Measurements from ENCODE around the gene ADAMTS20. TPM values are rescaled to one million over a fixed set of nuclear protein-coding genes. Genes with fewer than 3 reads are reported as not detected.

Gene ADAMTS20
- total and polyA plus RNA-seq, 8 donors, result 0.08 to 0.24 (median 0.16) TPM; not detected in 2

DNA sequence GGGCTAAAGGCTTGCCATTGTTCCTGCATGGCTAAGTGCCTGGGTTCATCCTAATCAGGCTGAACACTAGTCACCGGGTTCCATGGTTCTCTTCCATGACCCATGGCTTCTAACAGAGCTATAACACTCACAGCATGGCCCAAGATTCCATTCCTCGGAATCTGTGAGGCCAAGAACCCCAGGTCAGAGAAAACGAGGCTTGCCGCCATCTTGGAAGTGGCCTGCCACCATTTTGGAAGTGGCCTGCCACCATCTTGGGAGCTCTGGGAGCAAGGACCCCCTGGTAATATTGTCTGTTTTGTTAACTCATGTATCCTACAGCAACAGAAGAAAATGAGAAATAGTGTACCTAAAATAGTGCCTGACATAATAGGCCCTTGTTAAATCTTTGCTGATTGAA lies 92.7 kb downstream of the ADAMTS20 start:
- Histone ChIP-seq H3K36me3 (no peaks in the 10 kb centered on the region), H3K9me3 (peaks cover 0 to 17% of the 10 kb centered on the region in 2 donors), H3K4me1 (no peaks in the 10 kb centered on the region), H3K27me3 (no peaks in the 10 kb centered on the region), H3K27ac (no peak overlapping the region), H3K4me3 (no peak overlapping the region)
- TF ChIP-seq, protein P1, sequence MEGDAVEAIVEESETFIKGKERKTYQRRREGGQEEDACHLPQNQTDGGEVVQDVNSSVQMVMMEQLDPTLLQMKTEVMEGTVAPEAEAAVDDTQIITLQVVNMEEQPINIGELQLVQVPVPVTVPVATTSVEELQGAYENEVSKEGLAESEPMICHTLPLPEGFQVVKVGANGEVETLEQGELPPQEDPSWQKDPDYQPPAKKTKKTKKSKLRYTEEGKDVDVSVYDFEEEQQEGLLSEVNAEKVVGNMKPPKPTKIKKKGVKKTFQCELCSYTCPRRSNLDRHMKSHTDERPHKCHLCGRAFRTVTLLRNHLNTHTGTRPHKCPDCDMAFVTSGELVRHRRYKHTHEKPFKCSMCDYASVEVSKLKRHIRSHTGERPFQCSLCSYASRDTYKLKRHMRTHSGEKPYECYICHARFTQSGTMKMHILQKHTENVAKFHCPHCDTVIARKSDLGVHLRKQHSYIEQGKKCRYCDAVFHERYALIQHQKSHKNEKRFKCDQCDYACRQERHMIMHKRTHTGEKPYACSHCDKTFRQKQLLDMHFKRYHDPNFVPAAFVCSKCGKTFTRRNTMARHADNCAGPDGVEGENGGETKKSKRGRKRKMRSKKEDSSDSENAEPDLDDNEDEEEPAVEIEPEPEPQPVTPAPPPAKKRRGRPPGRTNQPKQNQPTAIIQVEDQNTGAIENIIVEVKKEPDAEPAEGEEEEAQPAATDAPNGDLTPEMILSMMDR (IDR thresholded peaks at IDR 0.05), result no peak
- DNase-seq (no peak), ATAC-seq (no peak)
- intact Hi-C loops (cut with DNase I), result no loop called here

DNA sequence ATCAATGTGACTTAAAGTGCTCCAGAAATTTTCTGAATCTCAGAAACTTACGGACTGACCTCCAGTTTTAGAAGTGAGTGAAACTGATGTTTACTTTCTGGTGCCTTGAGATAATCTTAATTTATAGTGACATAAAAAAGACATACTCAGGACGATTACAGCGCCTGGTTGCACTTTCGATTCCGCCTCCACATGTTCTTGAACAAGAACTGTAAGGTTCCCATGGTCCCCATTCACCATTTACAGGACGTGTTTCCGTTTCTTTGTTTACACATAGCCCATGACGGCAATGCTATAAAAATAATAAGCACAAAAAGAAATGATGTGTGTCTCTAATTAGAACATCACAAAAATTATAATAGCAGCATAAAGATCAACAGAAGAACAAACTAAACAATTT lies 98.2 kb downstream of the ADAMTS20 start:
- ATAC-seq, result no peak
- H3K36me3 ChIP-seq, result no peaks in the 10 kb centered on the region
- peaks cover 0 to 17% of the 10 kb centered on the region in 2 donors for H3K9me3 ChIP-seq
- no peaks in the 10 kb centered on the region for H3K4me1 ChIP-seq
- DNase-seq, result no peak
- H3K4me3 ChIP-seq, result no peak overlapping the region
- no peaks in the 10 kb centered on the region for H3K27me3 ChIP-seq
- intact Hi-C loops (cut with DNase I), result no loop called here
- no peak overlapping the region for H3K27ac ChIP-seq
- TF ChIP-seq, protein P1 (IDR thresholded peaks at IDR 0.05), result no peak

DNA sequence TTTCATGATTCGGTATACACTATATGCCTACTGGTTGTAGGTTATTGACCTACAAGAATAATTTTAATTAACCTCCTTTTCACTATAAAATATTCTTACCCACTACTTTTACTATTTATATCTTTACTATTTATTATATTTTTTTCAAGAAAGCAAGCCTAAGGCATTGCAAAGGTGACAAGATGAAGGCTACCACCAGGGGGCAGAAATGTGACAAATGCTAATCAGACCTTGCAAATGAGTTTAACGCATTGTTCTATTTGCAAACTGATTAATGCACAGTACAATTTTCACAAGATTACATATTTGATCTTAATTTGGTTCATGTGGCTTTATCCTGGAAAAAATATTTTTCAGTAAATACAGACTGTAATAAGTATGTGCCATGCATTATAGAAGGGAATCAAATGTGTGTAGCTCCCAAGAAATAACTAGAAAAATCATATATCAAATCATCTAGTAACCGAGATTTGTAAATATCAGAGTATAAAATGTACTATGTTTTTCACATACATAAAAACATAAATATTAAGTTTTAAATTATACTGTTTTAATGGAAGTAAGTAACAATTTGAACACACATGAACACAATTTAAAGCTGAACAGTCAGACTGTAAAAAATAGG lies 107.0 kb downstream of the ADAMTS20 start:
- no peak overlapping the region for H3K27ac ChIP-seq
- ATAC-seq, result peak; percentile 31
- H3K4me1 ChIP-seq, result no peaks in the 10 kb centered on the region
- no peaks in the 10 kb centered on the region for H3K9me3 ChIP-seq
- intact Hi-C loops (cut with DNase I), result no loop called here
- H3K27me3 ChIP-seq, result no peaks in the 10 kb centered on the region
- H3K36me3 ChIP-seq, result no peaks in the 10 kb centered on the region
- TF ChIP-seq, protein P1 (IDR thresholded peaks at IDR 0.05), result peak; percentile 58 to 71
- DNase-seq, result peak in 2 of 4 donors; percentile 6 to 36
- H3K4me3 ChIP-seq, result no peak overlapping the region

DNA sequence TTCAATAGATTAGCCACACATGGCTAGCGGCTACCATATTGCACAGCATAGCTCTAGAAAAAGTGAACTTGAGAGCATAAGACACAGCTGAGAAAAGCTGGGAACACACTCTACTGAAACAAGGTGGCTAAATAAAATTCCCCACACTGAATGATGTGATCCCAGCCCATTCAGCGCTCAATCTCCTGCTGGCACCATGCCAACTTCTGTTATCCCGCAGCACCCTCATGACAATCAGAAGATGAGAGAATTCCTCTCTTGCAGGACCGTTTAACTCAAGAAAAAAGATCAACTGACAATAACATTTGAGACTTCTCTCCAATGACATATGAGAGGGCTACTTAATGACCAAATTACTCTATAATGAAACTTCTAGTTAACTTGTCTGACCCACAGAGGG lies 115.4 kb downstream of the ADAMTS20 start:
- ATAC-seq (no peak), DNase-seq (no peak)
- Histone ChIP-seq H3K9me3 (no peaks in the 10 kb centered on the region), H3K27me3 (no peaks in the 10 kb centered on the region), H3K36me3 (no peaks in the 10 kb centered on the region), H3K4me1 (no peaks in the 10 kb centered on the region), H3K27ac (no peak overlapping the region), H3K4me3 (no peak overlapping the region)
- TF ChIP-seq, protein P1 (IDR thresholded peaks at IDR 0.05), result no peak
- intact Hi-C loops (cut with DNase I), result no loop called here

DNA sequence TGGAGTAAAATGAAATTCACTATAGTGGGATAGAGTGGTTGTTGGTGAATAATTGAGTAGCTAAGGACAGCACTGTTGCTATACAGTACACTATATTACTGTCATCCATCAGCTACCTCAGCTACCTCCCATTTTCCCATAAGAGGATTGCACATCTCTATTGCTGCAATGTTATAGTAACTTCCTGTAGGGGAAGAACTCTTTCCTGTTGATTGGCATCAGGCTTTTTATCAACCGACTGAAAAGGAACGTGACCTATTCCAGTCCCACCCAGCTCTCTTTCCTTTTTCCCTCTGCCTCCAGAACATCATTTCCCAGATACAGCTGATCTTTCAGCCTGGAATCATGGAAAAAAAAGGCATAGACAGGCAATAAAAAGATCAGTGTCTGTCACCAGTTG lies 117.4 kb downstream of the ADAMTS20 start:
- Histone ChIP-seq H3K27ac (no peak overlapping the region), H3K9me3 (no peaks in the 10 kb centered on the region), H3K4me3 (no peak overlapping the region), H3K4me1 (no peaks in the 10 kb centered on the region), H3K36me3 (no peaks in the 10 kb centered on the region), H3K27me3 (no peaks in the 10 kb centered on the region)
- intact Hi-C loops (cut with DNase I), result no loop called here
- ATAC-seq, result no peak
- TF ChIP-seq, protein P1 (IDR thresholded peaks at IDR 0.05), result no peak
- no peak for DNase-seq

Data from left lung (tissue), 10 donors.